Endothelial cell of umbilical vein (primary cell): ENCODE measurements around the gene HOXC12.

Experiments
- CTCF ChIP-seq, 2 donors: IDR thresholded peaks; 1 replicate in 1 of 2; 2 replicates in 1 of 2; pipeline ENCODE4 v1.5.1; 2011; ENCODE audit warnings: low read length in 2 of 2, mild to moderate bottlenecking in 2 of 2, moderate library complexity in 2 of 2, control low read depth in 1 of 2, inconsistent platforms in 1 of 2, low read depth in 1 of 2; ENCODE audit not compliant: insufficient read depth in 1 of 2; ENCODE audit errors: extremely low read depth in 1 of 2
- EZH2 ChIP-seq: IDR thresholded peaks from 2 replicates; pipeline ENCODE4 v1.6.1; 2012; ENCODE audit warnings: borderline replicate concordance, low read depth, mild to moderate bottlenecking, moderate library complexity, low read length, inconsistent platforms; ENCODE audit not compliant: severe bottlenecking
- FOS ChIP-seq: IDR thresholded peaks from 2 replicates; pipeline ENCODE4 v1.6.1; 2011; ENCODE audit warnings: mild to moderate bottlenecking, low read length, moderate library complexity, borderline replicate concordance; ENCODE audit not compliant: insufficient read depth
- GATA2 ChIP-seq: IDR thresholded peaks from 2 replicates; pipeline ENCODE4 v1.7.0; 2011; ENCODE audit warnings: low read depth, mild to moderate bottlenecking, moderate library complexity, mixed read lengths, low read length; ENCODE audit not compliant: insufficient read length, insufficient read depth
- JUN ChIP-seq: IDR thresholded peaks from 2 replicates; pipeline ENCODE4 v1.6.1; 2011; ENCODE audit warnings: borderline replicate concordance, low read depth; ENCODE audit not compliant: insufficient read length, insufficient read depth
- POLR2A ChIP-seq: IDR thresholded peaks from 2 replicates; pipeline ENCODE4 v1.6.1; 2012; ENCODE audit warnings: low read depth, mild to moderate bottlenecking, control low read depth, low read length
- POLR2AphosphoS5 ChIP-seq: IDR thresholded peaks from 2 replicates; pipeline ENCODE4 v1.6.1; 2012; ENCODE audit warnings: low read depth, mild to moderate bottlenecking, control low read depth, low read length, moderate library complexity; ENCODE audit not compliant: insufficient read depth

- TF ChIP-seq JUN (no peak), EZH2 (peak; percentile 77), CTCF (IDR thresholded peaks at IDR 0.05; ENCODE audit: extremely low read depth in 1 of 2, insufficient read depth in 1 of 2, low read depth in 1 of 2, low read length in 2 of 2) (no peak), POLR2AphosphoS5 (no peak), POLR2A (no peak), GATA2 (no peak), FOS (no peak)
These were observed 29.4 kb downstream of the HOXC12 start for GRCh38 chr12:53983950-53984572.
